ENCODE measurements around the gene MROH8.
A peak's percentile ranks its signal among the peaks of the same experiment; 100 is the strongest.
"Not testable (repeated sequence)": the region's sequence is repeated elsewhere in the genome, so short reads cannot be mapped to it uniquely, and the experiment has no call there.

MROH8 gene

DNA sequence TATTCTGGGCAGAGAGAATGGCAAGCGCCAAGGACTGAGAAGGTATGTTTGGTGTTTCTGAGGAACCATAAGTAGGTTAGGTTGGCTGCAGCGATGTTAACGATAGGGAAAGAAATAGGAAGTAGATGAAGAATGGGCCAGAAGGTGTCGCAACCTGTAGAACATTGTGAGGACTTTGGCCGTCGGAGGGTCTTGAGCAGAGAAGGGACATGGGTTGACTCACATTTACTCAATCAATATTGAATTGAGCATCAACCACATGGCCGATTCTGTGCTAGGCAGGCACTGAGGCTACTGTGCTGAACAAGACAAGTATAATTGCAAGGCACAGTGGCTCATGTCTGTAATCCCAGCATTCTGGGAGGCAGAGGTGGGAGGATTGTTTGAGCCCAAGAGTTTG is 27.1 kb downstream of the MROH8 start:
- DNase-seq, result no peak

GRCh38 chr20:37151529-37151928 is 27.8 kb downstream of the MROH8 start:
- DNase-seq, result no peak

DNA sequence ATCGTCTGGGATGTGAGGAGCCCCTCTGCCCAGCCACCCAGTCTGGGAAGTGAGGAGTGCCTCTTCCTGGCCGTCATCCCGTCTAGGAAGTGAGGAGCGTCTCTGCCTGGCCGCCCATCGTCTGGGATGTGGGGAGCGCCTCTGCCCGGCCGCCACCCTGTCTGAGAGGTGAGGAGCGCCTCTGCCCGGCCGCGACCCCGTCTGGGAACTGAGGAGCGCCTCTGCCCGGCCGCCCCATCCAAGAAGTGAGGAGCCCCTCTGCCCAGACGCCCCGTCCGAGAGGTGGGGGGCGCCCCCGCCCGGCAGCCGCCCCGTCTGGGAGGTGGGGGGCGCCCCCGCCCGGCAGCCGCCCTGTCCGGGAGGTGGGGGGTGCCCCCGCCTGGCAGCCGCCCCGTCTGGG is 28.5 kb downstream of the MROH8 start:
- DNase-seq, result not testable (repeated sequence)

GRCh38 chr20:37147250-37147649 is 32.1 kb downstream of the MROH8 start:
- DNase-seq, result no peak

DNA sequence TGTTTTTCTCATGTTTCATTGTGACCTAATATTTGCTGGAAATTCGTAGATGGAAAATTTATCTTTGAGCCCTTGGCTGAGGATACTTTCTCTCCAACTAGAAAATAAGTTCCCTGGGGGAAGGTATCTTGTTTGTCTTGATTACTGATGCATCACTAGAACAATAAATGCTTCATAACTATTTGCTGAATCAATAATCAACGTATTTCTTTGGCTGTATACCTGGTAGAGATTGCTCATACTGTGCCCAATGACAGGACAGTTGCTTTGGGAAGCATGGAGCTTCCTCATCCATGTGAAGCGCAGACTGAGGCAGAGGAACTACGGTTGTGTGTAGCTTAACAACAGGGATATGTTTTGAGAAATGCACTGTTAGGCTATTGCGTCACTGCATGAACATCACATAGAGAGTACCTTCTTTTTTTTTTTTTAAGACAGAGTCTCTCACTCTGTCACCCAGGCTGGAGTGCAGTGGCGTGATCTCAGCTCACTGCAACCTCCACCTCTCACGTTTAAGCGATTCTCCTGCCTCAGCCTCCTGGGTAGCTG is 34.4 kb downstream of the MROH8 start:
- DNase-seq, result no peak

DNA sequence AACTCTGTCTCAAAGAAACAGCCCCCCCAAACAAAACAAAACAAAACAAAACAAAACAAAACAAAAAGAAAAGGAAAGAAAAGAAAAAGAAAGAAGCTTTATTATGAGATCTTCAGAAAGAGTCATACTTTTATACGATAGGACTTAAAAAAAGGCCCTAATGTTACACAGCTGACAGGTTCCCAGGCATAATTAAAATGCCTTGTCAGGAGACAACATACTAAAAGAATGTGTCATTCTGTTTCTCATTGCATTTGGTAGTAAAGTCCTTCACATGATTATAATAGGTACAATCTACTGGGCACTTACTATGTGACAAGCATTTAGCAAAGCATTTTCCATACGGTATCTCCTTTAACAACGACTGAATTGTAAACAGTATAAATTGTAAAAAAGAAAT is 36.6 kb downstream of the MROH8 start:
- no peak for DNase-seq

- DNase-seq, result no peak
Observed at GRCh38 chr20:37137547-37137946, 41.8 kb downstream of the MROH8 start.

- no peak for DNase-seq
Observed at GRCh38 chr20:37133952-37134351, 45.4 kb downstream of the MROH8 start.

- DNase-seq, result no peak
Observed at GRCh38 chr20:37131486-37131885, 47.9 kb downstream of the MROH8 start.

DNA sequence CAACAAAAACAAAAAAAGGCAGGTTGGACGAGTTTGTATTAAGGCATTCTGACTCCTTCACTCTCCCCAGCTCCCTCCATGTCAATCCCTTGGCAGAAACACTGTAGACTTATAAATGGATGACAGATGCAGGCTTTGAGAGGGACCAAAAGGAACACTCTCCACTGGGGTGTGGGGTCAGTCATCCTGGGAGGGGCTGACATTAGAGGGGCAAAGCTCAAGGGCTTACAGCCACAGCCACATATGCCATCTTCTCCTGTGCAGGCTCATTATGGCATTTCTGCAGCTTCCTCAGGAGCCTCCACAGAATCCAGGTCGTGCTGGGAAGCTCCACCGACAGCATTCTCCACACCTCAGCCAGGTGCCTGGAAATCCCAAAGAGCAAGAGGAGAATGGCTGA is 50.5 kb downstream of the MROH8 start:
- no peak for DNase-seq

- DNase-seq, result not testable (repeated sequence)
Observed at GRCh38 chr20:37126290-37126689, 53.1 kb downstream of the MROH8 start.

GRCh38 chr20:37123441-37123840 is 55.9 kb downstream of the MROH8 start:
- no peak for DNase-seq

DNA sequence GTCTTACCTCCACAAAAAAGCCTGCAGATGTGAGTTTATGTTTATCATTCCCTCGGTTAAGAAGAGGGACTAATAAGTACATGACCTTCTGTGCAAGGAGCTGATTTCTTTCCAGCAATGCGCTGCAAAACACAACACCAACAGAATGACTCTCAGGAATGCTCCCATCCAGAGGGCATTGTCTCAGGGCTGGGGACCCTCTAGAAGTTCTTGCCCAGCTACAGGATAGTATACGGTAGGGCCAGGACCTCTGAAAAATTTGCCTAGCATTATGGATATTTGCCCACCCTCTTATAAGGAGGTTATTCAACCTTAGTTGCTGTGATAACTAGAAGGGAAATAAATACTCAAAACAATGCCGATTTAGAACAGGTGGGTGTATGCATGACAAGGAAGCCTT is 58.9 kb downstream of the MROH8 start:
- no peak for DNase-seq

DNA sequence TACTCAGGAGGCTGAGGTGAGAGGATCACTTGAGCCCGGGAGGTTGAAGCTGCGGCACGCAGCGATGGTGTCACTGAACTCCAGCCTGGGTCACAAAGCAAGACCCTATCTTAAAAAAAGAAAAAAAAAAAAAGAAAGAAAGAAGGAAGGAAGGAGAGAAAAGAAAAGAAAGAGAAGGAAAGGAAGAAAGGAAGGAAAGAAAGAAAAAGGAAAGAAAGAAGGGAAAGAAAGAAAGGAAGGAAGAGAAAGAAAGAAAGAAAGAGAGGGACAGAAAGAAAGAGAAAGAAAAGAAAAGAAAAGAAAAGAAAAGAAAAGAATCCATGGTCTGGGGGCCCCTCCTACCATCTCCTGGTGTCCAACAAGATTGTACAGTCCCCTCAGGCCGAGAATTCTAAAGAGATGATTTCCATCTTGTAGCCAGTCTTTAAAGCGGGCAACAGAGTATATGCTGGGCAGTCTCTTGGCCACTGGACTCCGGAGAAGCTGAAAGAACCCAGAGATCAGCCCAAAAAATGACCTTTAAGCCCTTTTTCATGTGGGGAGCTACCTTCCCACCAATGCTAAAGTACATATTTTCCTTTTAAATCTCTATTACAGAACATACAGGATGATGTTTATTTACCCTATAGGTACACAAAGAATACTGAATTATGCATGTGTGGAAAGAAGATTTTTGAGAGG is 59.9 kb downstream of the MROH8 start:
- no peak for DNase-seq

DNA sequence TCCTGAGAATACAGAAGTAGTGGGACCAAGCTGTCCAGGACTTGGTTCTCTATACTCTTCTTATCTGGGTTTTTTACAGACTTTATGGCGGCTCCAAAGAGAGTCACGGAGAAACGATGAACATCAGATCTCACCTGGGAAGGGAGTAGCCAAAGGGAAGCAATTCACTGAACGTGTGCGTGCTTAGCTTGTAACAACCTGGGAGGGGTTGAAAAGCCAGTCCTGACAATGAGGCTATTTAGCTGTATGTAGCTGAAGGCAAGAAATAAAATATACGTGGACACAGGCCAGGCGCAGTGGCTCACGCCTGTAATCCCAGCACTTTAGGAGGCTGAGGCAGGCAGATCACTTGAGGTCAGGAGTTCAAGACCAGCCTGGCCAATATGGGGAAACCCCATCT is 65.3 kb downstream of the MROH8 start:
- no peak for DNase-seq

GRCh38 chr20:37111926-37112455 is 67.4 kb downstream of the MROH8 start:
- DNase-seq, result no peak

GRCh38 chr20:37108676-37109075 is 70.7 kb downstream of the MROH8 start:
- DNase-seq, result no peak

GRCh38 chr20:37102571-37102970 is 76.8 kb downstream of the MROH8 start:
- DNase-seq, result no peak

DNA sequence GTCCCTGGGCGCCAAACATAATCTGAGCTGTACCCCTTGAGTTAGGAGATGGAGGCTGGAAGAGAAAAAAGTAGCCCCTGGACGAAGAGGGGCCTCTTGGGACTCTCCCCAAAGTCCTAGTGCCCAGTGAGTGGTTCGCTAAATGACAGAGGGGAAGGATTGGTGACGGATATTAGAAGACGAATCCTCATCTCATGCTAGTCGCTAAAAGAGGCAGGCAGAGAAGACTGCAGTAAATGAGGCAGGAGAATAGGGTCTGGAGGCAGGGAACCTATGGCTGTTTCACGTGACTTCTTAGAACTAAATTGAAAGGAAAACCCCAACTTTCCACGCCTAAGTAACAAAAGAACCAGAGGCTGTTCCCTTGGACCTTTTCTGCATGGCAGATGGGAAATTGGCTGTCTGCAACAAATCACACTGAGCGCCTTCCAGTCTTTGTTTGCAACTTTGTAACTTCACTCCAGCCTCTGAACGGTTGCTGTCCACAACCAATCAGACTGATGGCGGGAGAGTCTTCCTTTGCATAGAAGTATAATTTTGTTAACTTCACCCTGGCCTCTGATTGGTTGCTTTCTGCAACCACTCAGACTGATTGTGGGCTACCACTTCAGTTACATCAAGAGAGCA is 82.8 kb downstream of the MROH8 start:
- no peak for DNase-seq

GRCh38 chr20:37095599-37096414 is 83.5 kb downstream of the MROH8 start, which contains the start of gene RBL1:
Gene RBL1, minus strand, starts transcription at chr20:37095997. Its CDS starts 69 bp downstream, at chr20:37095928.
- DNase-seq, result peak; percentile 76

DNA sequence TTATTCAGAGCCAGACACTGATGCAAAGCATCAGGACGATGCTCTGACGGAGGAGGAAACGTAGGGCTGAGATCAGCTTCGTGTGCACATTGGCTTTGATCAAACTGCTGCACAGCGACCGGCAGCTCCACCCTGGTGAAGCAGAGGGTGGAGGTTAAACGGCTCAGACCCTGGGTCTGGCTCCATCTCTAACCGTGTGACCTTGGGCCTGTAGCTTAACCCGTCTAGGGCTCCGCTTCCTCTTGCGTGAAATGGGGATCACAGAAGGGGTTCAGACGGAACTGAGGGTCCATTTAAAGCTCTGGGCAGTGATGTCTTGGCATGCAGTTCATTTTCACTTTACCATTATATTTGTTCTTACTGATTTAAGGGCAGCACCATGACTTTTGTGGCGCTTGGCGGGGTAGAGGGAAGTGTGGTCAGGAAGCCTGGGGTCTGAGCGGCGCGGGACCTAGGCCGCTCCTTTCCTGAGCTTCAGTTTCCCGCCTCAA is 84.2 kb downstream of the MROH8 start:
- peak; percentile 24 for DNase-seq

- DNase-seq, result no peak
Observed at GRCh38 chr20:37090407-37090806, 88.9 kb downstream of the MROH8 start.

GRCh38 chr20:37081717-37082289 is 97.5 kb downstream of the MROH8 start:
- DNase-seq, result peak; percentile 25
